KOPT-K1 (cell line): Measurements from ENCODE around the gene SF3B3.
"Not testable (repeated sequence)": the region's sequence is repeated elsewhere in the genome, so short reads cannot be mapped to it uniquely, and the experiment has no call there.

ENCODE experiments used
- H3K27ac ChIP-seq: fragments of 200-600 bp; sonication (generic); 2 replicates; pipeline ENCODE4 v1.5.1; 2016; ENCODE audit warnings: antibody characterized with exemption, mild to moderate bottlenecking, low read depth, low read length; ENCODE audit not compliant: poor library complexity, severe bottlenecking
- H3K36me3 ChIP-seq: fragments of 200-600 bp; sonication (generic); 2 replicates; pipeline ENCODE4 v1.5.1; 2017; ENCODE audit warnings: antibody characterized with exemption, mild to moderate bottlenecking, low read length, moderate library complexity; ENCODE audit not compliant: insufficient read depth
- H3K9me3 ChIP-seq: fragments of 200-600 bp; sonication (generic); 2 replicates; pipeline ENCODE4 v1.5.1; 2017; ENCODE audit warnings: antibody characterized with exemption, low read length, mild to moderate bottlenecking; ENCODE audit not compliant: insufficient read depth, poor library complexity, severe bottlenecking

SF3B3 gene

GRCh38 chr16:70604407-70605282 is 81.0 kb downstream of the SF3B3 start:
- no peak overlapping the region for H3K27ac ChIP-seq
- no peaks in the 10 kb centered on the region for H3K9me3 ChIP-seq
- no peaks in the 10 kb centered on the region for H3K36me3 ChIP-seq

- Histone ChIP-seq H3K36me3 (no peaks in the 10 kb centered on the region), H3K9me3 (no peaks in the 10 kb centered on the region), H3K27ac (no peak overlapping the region)
Observed at GRCh38 chr16:70605283-70605657, 81.7 kb downstream of the SF3B3 start.

DNA sequence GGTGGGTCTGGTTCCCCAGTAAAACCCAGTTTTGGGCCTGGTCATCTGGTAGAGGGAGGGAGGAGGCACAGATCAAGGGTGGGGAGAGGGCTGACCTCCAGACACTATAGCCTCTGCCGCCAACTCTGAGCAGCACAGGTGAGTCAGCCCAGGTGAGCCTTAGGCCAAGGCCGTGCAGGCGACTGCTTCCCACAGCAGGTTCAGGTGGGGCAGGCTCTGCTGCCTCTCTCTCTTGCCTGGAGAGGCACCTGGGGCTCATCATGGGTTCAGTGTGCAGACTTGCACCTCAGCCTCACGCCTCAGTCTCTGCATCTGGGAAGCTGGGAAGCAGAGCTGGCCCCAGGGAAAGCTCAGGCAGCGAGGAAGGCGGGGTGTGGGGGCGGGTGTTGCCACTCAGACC is 84.9 kb downstream of the SF3B3 start:
- no peaks in the 10 kb centered on the region for H3K36me3 ChIP-seq
- no peaks in the 10 kb centered on the region for H3K9me3 ChIP-seq
- no peak overlapping the region for H3K27ac ChIP-seq

DNA sequence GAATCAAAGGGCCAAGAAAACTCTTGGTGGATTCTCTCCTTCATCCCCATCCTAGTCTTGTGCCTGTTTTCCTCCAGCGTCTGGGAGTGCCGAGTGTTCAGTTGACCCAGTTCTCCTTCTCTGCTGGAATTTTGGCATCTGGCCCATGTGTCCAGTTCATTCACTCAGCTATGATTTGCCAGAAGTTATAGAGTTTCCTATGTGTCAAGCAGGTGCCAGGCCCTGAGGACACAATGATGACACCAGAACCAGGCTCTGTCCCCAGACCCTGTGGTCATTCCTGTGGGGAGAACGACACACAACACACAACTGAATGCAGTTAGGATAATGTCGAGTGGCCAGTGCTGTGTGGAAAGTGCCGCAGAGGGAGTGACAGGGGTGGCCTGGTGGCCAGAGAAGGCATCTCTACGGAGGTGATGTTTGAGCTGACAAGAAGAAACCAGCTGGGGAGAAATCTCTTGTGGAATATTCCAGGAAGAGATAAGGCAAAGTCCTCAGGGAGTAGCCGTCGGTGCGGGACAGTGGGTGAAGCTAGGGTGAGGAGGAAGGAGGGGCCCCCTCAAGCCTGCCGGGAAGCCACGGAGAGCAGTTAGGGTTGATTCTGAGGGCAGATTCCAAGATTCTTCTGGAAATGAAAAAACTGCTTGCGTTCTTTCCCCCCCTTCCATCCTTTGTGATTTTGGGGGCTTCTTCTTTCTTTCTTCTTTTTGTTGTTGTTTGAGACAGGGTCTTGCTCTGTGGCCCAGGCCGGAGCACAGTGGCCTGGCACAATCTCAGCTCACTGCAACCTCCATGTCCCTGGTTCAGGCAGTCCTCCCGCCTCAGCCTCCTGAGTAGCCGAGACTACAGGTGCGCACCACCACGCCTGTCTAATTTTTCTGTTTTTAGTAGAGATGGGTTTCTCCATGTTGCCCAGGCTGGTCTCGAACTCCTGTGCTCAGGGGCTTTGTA is 86.9 kb downstream of the SF3B3 start:
- Histone ChIP-seq H3K9me3 (no peaks in the 10 kb centered on the region), H3K27ac (no peak overlapping the region), H3K36me3 (no peaks in the 10 kb centered on the region)

- Histone ChIP-seq H3K36me3 (no peaks in the 10 kb centered on the region), H3K9me3 (no peaks in the 10 kb centered on the region), H3K27ac (no peak overlapping the region)
Observed at GRCh38 chr16:70611224-70611598, 87.6 kb downstream of the SF3B3 start.

- no peak overlapping the region for H3K27ac ChIP-seq
- no peaks in the 10 kb centered on the region for H3K9me3 ChIP-seq
- no peaks in the 10 kb centered on the region for H3K36me3 ChIP-seq
Observed at GRCh38 chr16:70611785-70612303, 88.2 kb downstream of the SF3B3 start.

GRCh38 chr16:70612931-70613330 is 89.3 kb downstream of the SF3B3 start:
- Histone ChIP-seq H3K27ac (no peak overlapping the region), H3K9me3 (no peaks in the 10 kb centered on the region), H3K36me3 (no peaks in the 10 kb centered on the region)

DNA sequence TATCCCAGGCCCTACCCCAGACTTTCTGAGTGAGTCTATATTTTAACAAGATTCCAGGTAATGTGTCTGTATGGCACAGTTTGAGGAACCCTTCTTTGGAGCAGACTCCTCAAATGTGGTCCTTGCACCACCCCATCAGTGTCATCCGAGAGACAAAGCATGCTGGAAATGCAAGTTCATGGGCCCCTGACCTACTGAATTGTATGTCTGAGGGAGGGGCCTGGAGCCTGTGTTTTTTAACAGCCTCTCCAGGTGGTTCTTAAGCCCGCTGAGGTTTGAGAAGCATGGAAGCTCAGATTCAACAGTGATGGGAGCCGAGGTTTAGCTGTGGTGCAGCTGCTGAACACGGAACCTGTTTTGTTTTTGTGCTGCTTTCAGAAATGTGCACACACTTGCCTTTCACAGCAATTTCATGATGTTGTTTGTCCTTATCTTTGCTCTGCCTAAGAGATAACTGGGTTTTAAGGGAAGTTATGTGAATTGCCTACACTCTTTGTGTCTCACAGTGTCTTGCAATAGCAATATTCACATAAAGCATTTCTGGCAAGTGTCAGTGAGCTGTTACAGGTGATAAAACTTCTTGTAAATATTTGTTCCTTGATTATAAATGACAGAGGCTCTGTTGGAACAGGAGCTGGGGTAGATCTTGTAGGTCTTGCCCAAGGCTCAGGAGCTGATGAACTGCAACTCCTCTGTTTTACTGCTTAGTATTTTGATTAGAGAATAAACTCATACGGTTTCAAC is 90.8 kb downstream of the SF3B3 start:
- H3K9me3 ChIP-seq, result no peaks in the 10 kb centered on the region
- H3K36me3 ChIP-seq, result no peaks in the 10 kb centered on the region
- H3K27ac ChIP-seq, result no peak overlapping the region

DNA sequence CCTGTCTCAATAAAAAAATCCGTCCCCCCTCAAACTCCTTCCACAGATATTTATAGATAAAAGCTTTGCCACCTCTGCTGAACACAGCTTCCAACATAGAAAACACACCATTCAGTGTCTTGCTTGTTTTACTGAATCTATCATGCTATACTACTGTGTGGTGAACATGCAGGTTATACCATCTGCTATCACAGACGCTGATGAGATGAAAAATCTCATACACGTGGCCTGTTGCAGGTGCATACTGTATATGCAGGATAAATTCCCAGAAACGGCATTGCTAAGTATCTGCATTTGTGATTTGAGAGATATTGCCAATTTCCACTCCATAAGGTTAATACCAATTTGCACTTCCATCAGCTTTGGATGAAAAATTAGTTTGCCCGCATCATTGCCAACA is 92.3 kb downstream of the SF3B3 start:
- Histone ChIP-seq H3K36me3 (no peaks in the 10 kb centered on the region), H3K27ac (no peak overlapping the region), H3K9me3 (no peaks in the 10 kb centered on the region)

- not testable (repeated sequence) for H3K27ac ChIP-seq, H3K36me3 ChIP-seq
Observed at GRCh38 chr16:70621864-70622263, 98.2 kb downstream of the SF3B3 start.

More at GRCh38 chr16:70621864-70622263, 98.2 kb downstream of the SF3B3 start:
- H3K9me3 ChIP-seq, result not testable (repeated sequence)
